ENCODE measurements around the gene SIM1.
A peak's percentile ranks its signal among the peaks of the same experiment; 100 is the strongest.

Gene SIM1

GRCh38 chr6:100347901-100348550 is 116.7 kb downstream of the SIM1 start:
- H3K4me3 ChIP-seq (replicated peaks; ENCODE audit: insufficient read depth, low read length), result no peak overlapping the region
- DNase-seq (ENCODE audit: low read depth in 1 of 2, low spot score in 1 of 2), result peak in 1 of 2 experiments; percentile 26
- no peaks in the 10 kb centered on the region for H3K27me3 ChIP-seq (ENCODE audit: insufficient read depth, poor library complexity, severe bottlenecking)
- H3K27ac ChIP-seq (replicated peaks), result peak overlapping the region; percentile 78
- no peak for TF ChIP-seq GABPA (IDR thresholded peaks at IDR 0.05; ENCODE audit: low read depth)
- no peak for TF ChIP-seq POLR2AphosphoS5 (IDR thresholded peaks at IDR 0.05; ENCODE audit: low read depth)
- no peak for TF ChIP-seq CTCF (IDR thresholded peaks at IDR 0.05; ENCODE audit: insufficient read depth, low read length)
- no peak for TF ChIP-seq REST (IDR thresholded peaks at IDR 0.05; ENCODE audit: insufficient replicate concordance, low read depth)
- no peak for TF ChIP-seq SPI1 (IDR thresholded peaks at IDR 0.05; ENCODE audit: borderline replicate concordance, low read depth)

- no peak for DNase-seq (ENCODE audit: low read depth in 1 of 2, low spot score in 1 of 2)
- Histone ChIP-seq H3K27ac (replicated peaks) (no peak overlapping the region), H3K4me3 (replicated peaks; ENCODE audit: insufficient read depth, low read length) (no peak overlapping the region), H3K27me3 (ENCODE audit: insufficient read depth, poor library complexity, severe bottlenecking) (no peaks in the 10 kb centered on the region)
- TF ChIP-seq SPI1 (IDR thresholded peaks at IDR 0.05; ENCODE audit: borderline replicate concordance, low read depth) (no peak), GABPA (IDR thresholded peaks at IDR 0.05; ENCODE audit: low read depth) (no peak), CTCF (IDR thresholded peaks at IDR 0.05; ENCODE audit: insufficient read depth, low read length) (no peak), REST (IDR thresholded peaks at IDR 0.05; ENCODE audit: insufficient replicate concordance, low read depth) (no peak), POLR2AphosphoS5 (IDR thresholded peaks at IDR 0.05; ENCODE audit: low read depth) (no peak)
Observed at GRCh38 chr6:100346828-100347227, 117.9 kb downstream of the SIM1 start.

- H3K27ac ChIP-seq (replicated peaks), result no peak overlapping the region
- no peak overlapping the region for H3K4me3 ChIP-seq (replicated peaks; ENCODE audit: insufficient read depth, low read length)
- DNase-seq (ENCODE audit: low read depth in 1 of 2, low spot score in 1 of 2), result no peak
- no peaks in the 10 kb centered on the region for H3K27me3 ChIP-seq (ENCODE audit: insufficient read depth, poor library complexity, severe bottlenecking)
- TF ChIP-seq GABPA (IDR thresholded peaks at IDR 0.05; ENCODE audit: low read depth) (no peak), SPI1 (IDR thresholded peaks at IDR 0.05; ENCODE audit: borderline replicate concordance, low read depth) (no peak), CTCF (IDR thresholded peaks at IDR 0.05; ENCODE audit: insufficient read depth, low read length) (no peak), REST (IDR thresholded peaks at IDR 0.05; ENCODE audit: insufficient replicate concordance, low read depth) (no peak), POLR2AphosphoS5 (IDR thresholded peaks at IDR 0.05; ENCODE audit: low read depth) (no peak)
Observed at GRCh38 chr6:100346203-100346602, 118.5 kb downstream of the SIM1 start.

Data from HL-60 (cell line).